ENCODE measurements around the gene GRB14. TPM values are rescaled to one million over a fixed set of nuclear protein-coding genes. Genes with fewer than 3 reads are reported as not detected.

The GRB14 gene
- total RNA-seq, 1 donor from 2014 or later: 11.1 TPM

GRCh38 chr2:164661349-164661748 is 40.1 kb upstream of the GRB14 start:
- no peaks in the 10 kb centered on the region for H3K79me2 ChIP-seq (ENCODE audit: insufficient read depth, low read length)
- H3K36me3 ChIP-seq (ENCODE audit: insufficient read depth, low read length): no peaks in the 10 kb centered on the region
- Mint-ChIP-seq H3K9me3 (ENCODE audit: unreplicated experiment) (no peaks in the 10 kb centered on the region), H3K27me3 (ENCODE audit: low read depth, unreplicated experiment) (no peaks in the 10 kb centered on the region), H3K36me3 (ENCODE audit: low read depth, unreplicated experiment) (peaks cover 2% of the 10 kb centered on the region), H3K4me3 (ENCODE audit: unreplicated experiment) (no peak overlapping the region), H3K4me1 (ENCODE audit: low read depth, unreplicated experiment) (peaks cover 11% of the 10 kb centered on the region), H3K27ac (ENCODE audit: unreplicated experiment) (no peak overlapping the region)
- H2AFZ ChIP-seq (ENCODE audit: low read depth, low read length): no peak overlapping the region
- TF ChIP-seq EZH2 (IDR thresholded peaks at IDR 0.05; ENCODE audit: insufficient read depth, low read length) (no peak), CTCF (IDR thresholded peaks at IDR 0.05; ENCODE audit: insufficient read depth, low read depth, low read length) (no peak)
- H3K27me3 ChIP-seq (ENCODE audit: insufficient read depth, low read length): no peaks in the 10 kb centered on the region
- no peaks in the 10 kb centered on the region for H4K20me1 ChIP-seq (ENCODE audit: insufficient read depth, low read length)
- no peak overlapping the region for H3K27ac ChIP-seq (ENCODE audit: low read depth, low read length)
- no peak overlapping the region for H3K4me2 ChIP-seq (ENCODE audit: low read length)
- H3K4me1 ChIP-seq (ENCODE audit: insufficient read depth, low read length): peaks cover 12% of the 10 kb centered on the region
- H3K9me3 ChIP-seq (ENCODE audit: insufficient read depth, low read depth, low read length): no peaks in the 10 kb centered on the region
- DNase-seq (ENCODE audit: low read depth): peak; percentile 65
- FAIRE-seq: no peak
- H3K9ac ChIP-seq (ENCODE audit: low read length): no peak overlapping the region
- H3K4me3 ChIP-seq (ENCODE audit: insufficient read depth, low read depth, low read length): no peak overlapping the region

DNA sequence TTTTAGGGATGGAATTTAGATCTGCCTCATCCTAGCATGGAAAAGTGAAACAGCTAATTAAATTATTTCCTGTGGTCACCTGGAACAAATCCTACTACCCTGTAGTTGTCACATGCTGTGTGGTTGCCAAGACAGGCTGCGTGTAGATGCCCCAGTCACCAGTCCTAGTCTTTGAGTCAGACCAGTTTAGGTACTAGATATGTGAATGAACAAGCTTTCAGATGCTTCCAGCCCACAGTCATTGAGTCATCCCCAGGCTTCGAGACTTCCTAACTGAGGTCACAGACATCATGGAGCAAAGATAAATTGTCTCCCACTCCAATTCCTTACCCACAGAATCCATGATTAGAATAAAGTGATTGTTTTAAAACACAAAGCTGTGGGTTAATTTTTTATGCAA is 35.8 kb upstream of the GRB14 start:
- DNase-seq (ENCODE audit: low read depth) (peak; percentile 99), FAIRE-seq (peak; percentile 93)
- H2AFZ ChIP-seq (ENCODE audit: low read depth, low read length): no peak overlapping the region
- H3K4me2 ChIP-seq (ENCODE audit: low read length): peak overlapping the region; percentile 20
- peak overlapping the region; percentile 58 for H3K27ac ChIP-seq (ENCODE audit: low read depth, low read length)
- Mint-ChIP-seq H3K27me3 (ENCODE audit: low read depth, unreplicated experiment) (no peaks in the 10 kb centered on the region), H3K4me1 (ENCODE audit: low read depth, unreplicated experiment) (peaks cover 20% of the 10 kb centered on the region), H3K27ac (ENCODE audit: unreplicated experiment) (peak overlapping the region; percentile 55), H3K4me3 (ENCODE audit: unreplicated experiment) (no peak overlapping the region), H3K36me3 (ENCODE audit: low read depth, unreplicated experiment) (peaks cover 2% of the 10 kb centered on the region), H3K9me3 (ENCODE audit: unreplicated experiment) (no peaks in the 10 kb centered on the region)
- H3K27me3 ChIP-seq (ENCODE audit: insufficient read depth, low read length): no peaks in the 10 kb centered on the region
- H3K79me2 ChIP-seq (ENCODE audit: insufficient read depth, low read length): no peaks in the 10 kb centered on the region
- no peak overlapping the region for H3K9ac ChIP-seq (ENCODE audit: low read length)
- no peaks in the 10 kb centered on the region for H3K9me3 ChIP-seq (ENCODE audit: insufficient read depth, low read depth, low read length)
- H3K4me1 ChIP-seq (ENCODE audit: insufficient read depth, low read length): peaks cover 15% of the 10 kb centered on the region
- no peak overlapping the region for H3K4me3 ChIP-seq (ENCODE audit: insufficient read depth, low read depth, low read length)
- H3K36me3 ChIP-seq (ENCODE audit: insufficient read depth, low read length): no peaks in the 10 kb centered on the region
- TF ChIP-seq EZH2 (IDR thresholded peaks at IDR 0.05; ENCODE audit: insufficient read depth, low read length) (no peak), CTCF (IDR thresholded peaks at IDR 0.05; ENCODE audit: insufficient read depth, low read depth, low read length) (no peak)
- no peaks in the 10 kb centered on the region for H4K20me1 ChIP-seq (ENCODE audit: insufficient read depth, low read length)

DNA sequence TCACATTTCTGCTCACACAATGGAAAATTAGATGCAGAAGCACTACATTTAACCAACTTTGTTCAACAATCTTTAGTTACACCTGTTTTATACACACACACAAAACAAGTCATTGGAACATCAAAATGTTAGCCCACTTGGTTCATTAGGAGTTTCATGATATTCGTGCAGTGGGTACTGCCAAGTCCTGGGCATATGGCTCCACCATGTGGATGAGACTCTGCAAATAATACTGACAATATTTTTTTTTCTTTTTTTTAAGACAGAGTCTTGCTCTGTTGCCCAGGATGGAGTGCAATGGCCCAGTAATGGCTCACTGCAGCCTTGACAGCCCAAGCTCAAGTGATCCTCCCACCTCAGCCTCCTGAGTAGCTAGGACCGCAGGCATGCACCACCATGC is 34.5 kb upstream of the GRB14 start:
- DNase-seq (ENCODE audit: low read depth) (no peak), FAIRE-seq (peak; percentile 52)
- Mint-ChIP-seq H3K27ac (ENCODE audit: unreplicated experiment) (no peak overlapping the region), H3K4me1 (ENCODE audit: low read depth, unreplicated experiment) (peaks cover 20% of the 10 kb centered on the region), H3K27me3 (ENCODE audit: low read depth, unreplicated experiment) (no peaks in the 10 kb centered on the region), H3K9me3 (ENCODE audit: unreplicated experiment) (peaks cover 1% of the 10 kb centered on the region), H3K36me3 (ENCODE audit: low read depth, unreplicated experiment) (peaks cover 2% of the 10 kb centered on the region), H3K4me3 (ENCODE audit: unreplicated experiment) (no peak overlapping the region)
- H3K27me3 ChIP-seq (ENCODE audit: insufficient read depth, low read length): no peaks in the 10 kb centered on the region
- no peaks in the 10 kb centered on the region for H3K36me3 ChIP-seq (ENCODE audit: insufficient read depth, low read length)
- no peak overlapping the region for H3K9ac ChIP-seq (ENCODE audit: low read length)
- no peaks in the 10 kb centered on the region for H3K79me2 ChIP-seq (ENCODE audit: insufficient read depth, low read length)
- no peak overlapping the region for H3K4me2 ChIP-seq (ENCODE audit: low read length)
- no peaks in the 10 kb centered on the region for H3K9me3 ChIP-seq (ENCODE audit: insufficient read depth, low read depth, low read length)
- no peak for TF ChIP-seq EZH2 (IDR thresholded peaks at IDR 0.05; ENCODE audit: insufficient read depth, low read length)
- TF ChIP-seq CTCF (IDR thresholded peaks at IDR 0.05; ENCODE audit: insufficient read depth, low read depth, low read length): no peak
- H3K4me3 ChIP-seq (ENCODE audit: insufficient read depth, low read depth, low read length): no peak overlapping the region
- H3K27ac ChIP-seq (ENCODE audit: low read depth, low read length): no peak overlapping the region
- no peaks in the 10 kb centered on the region for H4K20me1 ChIP-seq (ENCODE audit: insufficient read depth, low read length)
- H3K4me1 ChIP-seq (ENCODE audit: insufficient read depth, low read length): peaks cover 15% of the 10 kb centered on the region
- no peak overlapping the region for H2AFZ ChIP-seq (ENCODE audit: low read depth, low read length)
